ENCODE measurements around the gene NEK7.

- no peak for TF ChIP-seq EZH2 (IDR thresholded peaks at IDR 0.05; ENCODE audit: borderline replicate concordance, insufficient read depth, low read depth, low read length, poor library complexity, severe bottlenecking)
- no peak for TF ChIP-seq CTCF (IDR thresholded peaks at IDR 0.05)
Observed at GRCh38 chr1:198157241-198157846, 546 bp downstream of the NEK7 start.

Data from B cell (primary cell).